SU-DHL-6 (cell line): ENCODE data around the gene ACAA2.

Experiments
- H2AFZ ChIP-seq: fragments of 200-600 bp; sonication (generic); 2 replicates; pipeline ENCODE4 v1.6.1; 2014; ENCODE audit warnings: low read depth, mild to moderate bottlenecking, moderate library complexity, mixed read lengths, antibody characterized with exemption, low read length; ENCODE audit not compliant: severe bottlenecking
- H3F3A ChIP-seq: fragments of 200-600 bp; shearing (Covaris generic); 2 replicates; pipeline ENCODE4 v1.6.0; 2016; ENCODE audit warnings: antibody characterized with exemption, mild to moderate bottlenecking; ENCODE audit not compliant: insufficient read depth
- H3K27ac ChIP-seq: fragments of 200-600 bp; sonication (generic); 2 replicates; pipeline ENCODE4 v1.5.1; 2016; ENCODE audit warnings: low read depth, mild to moderate bottlenecking, low read length, moderate library complexity, mixed read lengths
- H3K27me3 ChIP-seq: fragments of 200-600 bp; sonication (generic), shearing (Covaris generic); 2 replicates; pipeline ENCODE4 v1.6.0; 2014; ENCODE audit warnings: mild to moderate bottlenecking, low read length
- H3K36me3 ChIP-seq: fragments of 200-600 bp; sonication (generic); 2 replicates; pipeline ENCODE4 v1.6.1; 2014; ENCODE audit warnings: mild to moderate bottlenecking, low read length, mixed read lengths
- H3K4me2 ChIP-seq: fragments of 300-600, 200-600 bp; shearing (Covaris generic), sonication (generic); 2 replicates; pipeline ENCODE4 v1.6.0; 2014; ENCODE audit warnings: low read length, low read depth, mild to moderate bottlenecking; ENCODE audit not compliant: poor library complexity, severe bottlenecking
- H3K4me3 ChIP-seq: fragments of 200-600 bp; sonication (generic); 2 replicates; pipeline ENCODE4 v1.5.1; 2014; ENCODE audit warnings: antibody characterized with exemption, low read length, mild to moderate bottlenecking, mixed read lengths; ENCODE audit not compliant: insufficient read depth, poor library complexity, severe bottlenecking
- H3K79me2 ChIP-seq: fragments of 200-600 bp; sonication (generic); 2 replicates; pipeline ENCODE4 v1.6.1; 2014; ENCODE audit warnings: mild to moderate bottlenecking, low read length, moderate library complexity; ENCODE audit not compliant: insufficient read depth
- H3K9ac ChIP-seq: fragments of 200-600 bp; sonication (generic); 2 replicates; pipeline ENCODE4 v1.7.0; 2014; ENCODE audit warnings: mild to moderate bottlenecking, low read length
- H3K9me2 ChIP-seq: fragments of 200-600 bp; sonication (generic); replicated peaks from 2 replicates; pipeline ENCODE4 v1.6.1; 2014; ENCODE audit warnings: low read length; ENCODE audit not compliant: insufficient read depth
- H3K9me3 ChIP-seq: fragments of 200-600 bp; sonication (generic); 2 replicates; pipeline ENCODE4 v1.6.1; 2014; ENCODE audit warnings: low read length, mixed read lengths; ENCODE audit not compliant: insufficient read depth
- H4K20me1 ChIP-seq: fragments of 200-600 bp; sonication (generic); 2 replicates; pipeline ENCODE4 v1.6.1; 2014; ENCODE audit warnings: low read depth, mild to moderate bottlenecking, antibody characterized with exemption, low read length, moderate library complexity, mixed read lengths
- CTCF ChIP-seq: fragments of 200-600 bp; sonication (generic); IDR thresholded peaks from one replicate; pipeline ENCODE4 v1.5.1; 2017; ENCODE audit warnings: antibody characterized with exemption, mild to moderate bottlenecking, low read length, moderate library complexity; ENCODE audit not compliant: insufficient read depth, poor library complexity, severe bottlenecking
- EZH2phosphoT487 ChIP-seq: fragments of 200-600 bp; sonication (generic), shearing (Covaris generic); conservative IDR thresholded peaks from 2 replicates; pipeline ENCODE4 v1.6.1; 2018; ENCODE audit warnings: mild to moderate bottlenecking, antibody characterized with exemption, low read length, moderate library complexity, mixed read lengths

Gene ACAA2

GRCh38 chr18:49854681-49855080, 41.3 kb upstream of the ACAA2 start:
- no peak overlapping the region for H3K27ac ChIP-seq
- no peak overlapping the region for H2AFZ ChIP-seq
- no peaks in the 10 kb centered on the region for H3K79me2 ChIP-seq
- H3K4me2 ChIP-seq: no peak overlapping the region
- H4K20me1 ChIP-seq: no peaks in the 10 kb centered on the region
- H3K9me2 ChIP-seq: no peaks in the 10 kb centered on the region
- no peaks in the 10 kb centered on the region for H3K36me3 ChIP-seq
- H3F3A ChIP-seq: no peaks in the 10 kb centered on the region
- no peak overlapping the region for H3K9ac ChIP-seq
- H3K27me3 ChIP-seq: no peaks in the 10 kb centered on the region
- TF ChIP-seq EZH2phosphoT487 (no peak), CTCF (no peak)
- no peak overlapping the region for H3K4me3 ChIP-seq
- H3K9me3 ChIP-seq: no peaks in the 10 kb centered on the region

- Histone ChIP-seq H3K9me2 (no peaks in the 10 kb centered on the region), H4K20me1 (no peaks in the 10 kb centered on the region), H3K4me2 (no peak overlapping the region), H3F3A (no peaks in the 10 kb centered on the region), H3K36me3 (no peaks in the 10 kb centered on the region), H3K27me3 (no peaks in the 10 kb centered on the region), H3K79me2 (no peaks in the 10 kb centered on the region), H3K4me3 (no peak overlapping the region), H2AFZ (no peak overlapping the region), H3K9me3 (no peaks in the 10 kb centered on the region), H3K27ac (no peak overlapping the region), H3K9ac (no peak overlapping the region)
- TF ChIP-seq EZH2phosphoT487 (no peak), CTCF (no peak)
These were observed 40.1 kb upstream of the ACAA2 start for GRCh38 chr18:49853436-49853835.

GRCh38 chr18:49853011-49853410, 39.7 kb upstream of the ACAA2 start:
- Histone ChIP-seq H3F3A (no peaks in the 10 kb centered on the region), H3K27me3 (no peaks in the 10 kb centered on the region), H3K9ac (no peak overlapping the region)

More at GRCh38 chr18:49853011-49853410, 39.7 kb upstream of the ACAA2 start:
- no peaks in the 10 kb centered on the region for H3K9me3 ChIP-seq
- no peaks in the 10 kb centered on the region for H3K9me2 ChIP-seq
- no peak overlapping the region for H3K4me3 ChIP-seq
- no peak overlapping the region for H3K4me2 ChIP-seq
- TF ChIP-seq EZH2phosphoT487 (no peak), CTCF (no peak)
- H3K79me2 ChIP-seq: no peaks in the 10 kb centered on the region
- no peak overlapping the region for H2AFZ ChIP-seq
- no peak overlapping the region for H3K27ac ChIP-seq
- H3K36me3 ChIP-seq: no peaks in the 10 kb centered on the region
- H4K20me1 ChIP-seq: no peaks in the 10 kb centered on the region
